HFF-Myc (cell line): ENCODE results near the gene SLC8A3.

Experiments used
- DNase-seq: peaks from one replicate; pipeline ENCODE4 v3.0.0-alpha.2; 2011; ENCODE audit warnings: low read depth; ENCODE audit errors: extremely low read depth
- H3K4me3 ChIP-seq: replicated peaks from 2 replicates; pipeline ENCODE4 v1.5.1; 2011; ENCODE audit warnings: low read depth, mild to moderate bottlenecking, control low read depth, low read length
- CTCF ChIP-seq: IDR thresholded peaks from 2 replicates; pipeline ENCODE4 v1.5.1; 2012; ENCODE audit warnings: mild to moderate bottlenecking, low read depth, low read length, control low read depth; ENCODE audit errors: missing control alignments

The SLC8A3 gene

GRCh38 chr14:70121521-70121920, 67.2 kb downstream of the SLC8A3 start:
- no peak overlapping the region for H3K4me3 ChIP-seq
- no peak for TF ChIP-seq CTCF
- no peak for DNase-seq

DNA sequence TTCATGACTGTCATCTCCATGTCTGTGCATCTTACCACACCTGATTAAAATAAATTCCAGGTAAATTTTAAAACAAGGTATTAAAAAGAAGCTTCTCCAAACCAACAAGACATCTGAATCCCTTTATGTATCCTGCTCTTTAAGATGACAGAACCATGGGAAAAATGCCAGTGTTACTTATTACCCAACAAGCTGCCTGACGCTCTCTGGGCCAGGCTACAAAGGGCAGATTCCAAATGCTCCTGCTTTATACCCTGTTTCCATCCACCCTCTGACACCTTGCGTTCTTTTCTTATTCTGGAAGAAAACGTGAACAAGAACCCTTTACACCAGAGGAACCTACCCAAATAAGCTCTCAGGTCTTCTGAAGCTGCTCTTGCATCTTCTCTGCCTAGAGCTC, 70.7 kb downstream of the SLC8A3 start:
- no peak overlapping the region for H3K4me3 ChIP-seq
- no peak for DNase-seq
- no peak for TF ChIP-seq CTCF

GRCh38 chr14:70116278-70116677, 72.5 kb downstream of the SLC8A3 start:
- H3K4me3 ChIP-seq = no peak overlapping the region
- no peak for DNase-seq
- TF ChIP-seq CTCF = no peak

GRCh38 chr14:70114621-70115156, 74.1 kb downstream of the SLC8A3 start:
- DNase-seq = no peak
- no peak overlapping the region for H3K4me3 ChIP-seq
- TF ChIP-seq CTCF = no peak

DNA sequence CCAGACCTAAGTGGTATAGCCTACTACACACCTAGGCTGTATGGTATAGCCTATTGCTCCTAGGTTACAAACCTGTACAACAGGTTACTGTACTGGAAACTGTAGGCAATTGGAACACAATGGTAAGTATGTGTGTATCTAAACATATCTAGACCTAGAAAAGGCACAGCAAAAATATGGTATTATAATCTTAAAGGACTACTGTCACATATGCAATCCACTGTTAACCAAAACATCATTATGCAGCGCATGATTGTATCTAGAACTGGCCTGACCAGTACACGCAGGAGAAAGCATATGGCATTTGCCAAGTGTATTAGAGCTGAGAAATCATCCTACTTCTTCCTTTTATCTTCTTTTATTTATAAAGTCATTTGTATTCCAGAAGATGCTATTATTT, 75.5 kb downstream of the SLC8A3 start:
- no peak overlapping the region for H3K4me3 ChIP-seq
- no peak for DNase-seq
- no peak for TF ChIP-seq CTCF

DNA sequence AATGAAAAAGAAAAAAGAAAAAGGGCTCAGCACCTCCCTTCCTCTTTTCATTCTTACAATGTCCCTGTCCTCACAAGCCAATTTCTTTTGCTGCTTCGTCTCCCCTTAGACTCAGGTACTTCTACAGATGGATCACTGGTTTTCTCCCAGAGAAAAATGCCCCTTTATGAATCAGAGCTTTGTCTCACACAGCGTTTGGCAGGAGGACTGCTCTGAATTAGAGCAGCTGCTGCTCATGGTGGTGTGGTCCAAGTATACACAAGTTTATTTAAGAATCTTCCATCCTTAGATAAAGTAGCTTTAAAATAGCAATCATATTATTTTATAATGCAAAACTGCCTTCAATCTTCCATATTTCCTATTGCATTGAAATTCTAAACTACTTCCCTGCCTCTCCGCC, 80.3 kb downstream of the SLC8A3 start:
- H3K4me3 ChIP-seq = no peak overlapping the region
- DNase-seq = no peak
- no peak for TF ChIP-seq CTCF

- DNase-seq = no peak
- TF ChIP-seq CTCF = no peak
- H3K4me3 ChIP-seq = no peak overlapping the region
These were observed 81.4 kb downstream of the SLC8A3 start for GRCh38 chr14:70107309-70107708.
